DOHH2 (cell line): Measurements from ENCODE around the gene RNF8.
"Not testable (repeated sequence)": the region's sequence is repeated elsewhere in the genome, so short reads cannot be mapped to it uniquely, and the experiment has no call there.

ENCODE experiments used
- H3F3A ChIP-seq: fragments of 200-600 bp; sonication (generic), shearing (Covaris generic); 2 replicates; pipeline ENCODE4 v1.6.0; 2016; ENCODE audit warnings: antibody characterized with exemption, mild to moderate bottlenecking; ENCODE audit not compliant: control insufficient read depth, insufficient read depth
- H3K27ac ChIP-seq: fragments of 200-600 bp; sonication (generic); 2 replicates; pipeline ENCODE4 v1.5.1; 2014; ENCODE audit warnings: low read depth, mild to moderate bottlenecking, low read length, moderate library complexity
- H3K27me3 ChIP-seq: fragments of 200-600 bp; sonication (generic); 2 replicates; pipeline ENCODE4 v1.6.1; 2014; ENCODE audit warnings: mild to moderate bottlenecking, low read length, mixed read lengths; ENCODE audit not compliant: control insufficient read depth
- H3K36me3 ChIP-seq: fragments of 200-600 bp; sonication (generic); 2 replicates; pipeline ENCODE4 v1.6.1; 2014; ENCODE audit warnings: mild to moderate bottlenecking, low read length, moderate library complexity, mixed read lengths; ENCODE audit not compliant: control insufficient read depth
- H3K4me1 ChIP-seq: fragments of 200-600 bp; sonication (generic); 2 replicates; pipeline ENCODE4 v1.6.1; 2014; ENCODE audit warnings: mild to moderate bottlenecking, low read length, mixed read lengths; ENCODE audit not compliant: control insufficient read depth
- H3K4me2 ChIP-seq: fragments of 200-600 bp; sonication (generic); 2 replicates; pipeline ENCODE4 v1.6.0; 2014; ENCODE audit warnings: mild to moderate bottlenecking, low read length, moderate library complexity
- H3K4me3 ChIP-seq: fragments of 200-600 bp; sonication (generic); 2 replicates; pipeline ENCODE4 v1.5.1; 2014; ENCODE audit warnings: mild to moderate bottlenecking, low read length, mixed read lengths
- H3K79me2 ChIP-seq: fragments of 200-600 bp; sonication (generic); 2 replicates; pipeline ENCODE4 v1.6.1; 2014; ENCODE audit warnings: mild to moderate bottlenecking, low read length, mixed read lengths; ENCODE audit not compliant: control insufficient read depth
- H3K9me2 ChIP-seq: fragments of 200-600 bp; sonication (generic); replicated peaks from 2 replicates; pipeline ENCODE4 v1.6.1; 2014; ENCODE audit warnings: mild to moderate bottlenecking, low read length, mixed read lengths; ENCODE audit not compliant: control insufficient read depth
- H3K9me3 ChIP-seq: fragments of 200-600 bp; sonication (generic); 2 replicates; pipeline ENCODE4 v1.6.1; 2014; ENCODE audit warnings: antibody characterized with exemption, low read length, mixed read lengths; ENCODE audit not compliant: control insufficient read depth, insufficient read depth
- H4K20me1 ChIP-seq: fragments of 200-600 bp; sonication (generic); 2 replicates; pipeline ENCODE4 v1.6.0; 2014; ENCODE audit warnings: low read depth, mild to moderate bottlenecking, antibody characterized with exemption, low read length, moderate library complexity; ENCODE audit not compliant: control insufficient read depth, insufficient read depth
- CTCF ChIP-seq: fragments of 200-600 bp; sonication (generic); IDR thresholded peaks from one replicate; pipeline ENCODE4 v1.5.1; 2014; ENCODE audit warnings: antibody characterized with exemption, mild to moderate bottlenecking, low read depth, low read length; ENCODE audit not compliant: poor library complexity, severe bottlenecking
- EZH2phosphoT487 ChIP-seq: fragments of 200-600 bp; sonication (generic); IDR thresholded peaks from 2 replicates; pipeline ENCODE4 v1.6.1; 2017; ENCODE audit warnings: borderline replicate concordance, mild to moderate bottlenecking, antibody characterized with exemption, low read length, moderate library complexity, mixed read lengths

The RNF8 gene

GRCh38 chr6:37343248-37343647 lies 10.5 kb upstream of the RNF8 start:
- Histone ChIP-seq H3K27me3 (peaks cover 8% of the 10 kb centered on the region), H3K4me3 (no peak overlapping the region), H3K27ac (no peak overlapping the region), H3F3A (no peaks in the 10 kb centered on the region), H4K20me1 (no peaks in the 10 kb centered on the region), H3K4me1 (no peaks in the 10 kb centered on the region), H3K4me2 (no peak overlapping the region), H3K9me2 (no peaks in the 10 kb centered on the region), H3K79me2 (no peaks in the 10 kb centered on the region), H3K9me3 (no peaks in the 10 kb centered on the region), H3K36me3 (no peaks in the 10 kb centered on the region)
- TF ChIP-seq CTCF = no peak
- TF ChIP-seq EZH2phosphoT487 = no peak

- no peaks in the 10 kb centered on the region for H3K4me1 ChIP-seq
- H3K79me2 ChIP-seq = no peaks in the 10 kb centered on the region
- no peaks in the 10 kb centered on the region for H4K20me1 ChIP-seq
- H3K9me2 ChIP-seq = no peaks in the 10 kb centered on the region
- H3K4me3 ChIP-seq = no peak overlapping the region
- H3F3A ChIP-seq = no peaks in the 10 kb centered on the region
- no peak for TF ChIP-seq EZH2phosphoT487
- TF ChIP-seq CTCF = no peak
- no peaks in the 10 kb centered on the region for H3K36me3 ChIP-seq
- H3K27ac ChIP-seq = no peak overlapping the region
- no peaks in the 10 kb centered on the region for H3K9me3 ChIP-seq
- peaks cover 8% of the 10 kb centered on the region for H3K27me3 ChIP-seq
- no peak overlapping the region for H3K4me2 ChIP-seq
Measured at GRCh38 chr6:37344308-37344707, 9.5 kb upstream of the RNF8 start.

- not testable (repeated sequence) for H4K20me1 ChIP-seq, H3K4me3 ChIP-seq, H3K4me2 ChIP-seq, H3K9me3 ChIP-seq, H3K36me3 ChIP-seq, H3K27me3 ChIP-seq, H3K27ac ChIP-seq, H3K79me2 ChIP-seq, H3F3A ChIP-seq, H3K9me2 ChIP-seq, H3K4me1 ChIP-seq
Measured at GRCh38 chr6:37345804-37346203, 8.0 kb upstream of the RNF8 start.

GRCh38 chr6:37347177-37347576 lies 6.6 kb upstream of the RNF8 start:
- no peaks in the 10 kb centered on the region for H4K20me1 ChIP-seq

More at GRCh38 chr6:37347177-37347576, 6.6 kb upstream of the RNF8 start:
- H3K4me2 ChIP-seq = no peak overlapping the region
- H3K9me2 ChIP-seq = no peaks in the 10 kb centered on the region
- no peaks in the 10 kb centered on the region for H3K4me1 ChIP-seq
- no peaks in the 10 kb centered on the region for H3K36me3 ChIP-seq
- no peaks in the 10 kb centered on the region for H3F3A ChIP-seq
- no peaks in the 10 kb centered on the region for H3K79me2 ChIP-seq
- H3K4me3 ChIP-seq = no peak overlapping the region
- H3K9me3 ChIP-seq = no peaks in the 10 kb centered on the region
- no peak overlapping the region for H3K27ac ChIP-seq
- H3K27me3 ChIP-seq = peaks cover 8% of the 10 kb centered on the region
- no peak for TF ChIP-seq EZH2phosphoT487
- no peak for TF ChIP-seq CTCF
